HL-60 (cell line): ENCODE measurements around the gene FOXA1.

ENCODE experiments used
- POLR2AphosphoS5 ChIP-seq: IDR thresholded peaks from 2 replicates; pipeline ENCODE4 v1.6.1; 2012; ENCODE audit warnings: low read depth
- REST ChIP-seq: IDR thresholded peaks from 2 replicates; pipeline ENCODE4 v1.6.1; 2012; ENCODE audit warnings: low read depth; ENCODE audit not compliant: insufficient replicate concordance

DNA sequence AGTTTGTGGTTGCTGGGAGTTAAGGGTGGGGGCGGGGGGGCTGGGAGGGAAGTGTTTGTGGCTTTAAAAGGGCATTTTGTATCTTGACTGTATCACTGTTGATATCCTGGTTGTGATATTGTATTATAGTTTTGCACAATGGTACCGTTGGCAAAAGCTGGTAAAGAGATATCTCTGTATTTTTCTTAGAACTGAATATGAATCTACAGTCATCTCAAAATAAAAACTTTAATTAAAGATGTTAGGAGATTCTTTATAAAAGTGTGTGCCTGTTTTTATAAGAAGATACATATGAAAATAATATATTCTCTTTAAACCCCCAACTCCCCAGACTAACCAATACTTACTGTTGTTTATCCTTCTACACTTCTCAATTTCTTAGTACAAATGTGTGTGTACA, 43.5 kb upstream of the FOXA1 start:
- TF ChIP-seq POLR2AphosphoS5 (no peak), REST (no peak)
